Activated CD4-positive, alpha-beta T cell treated with anti-CD3 and anti-CD28 coated beads, Interleukin-2, amount 10 ng/mL, durations not matched to agents 7 days and 5 days (primary cell): ENCODE measurements around the gene LAMA2. TPM values are rescaled to one million over a fixed set of nuclear protein-coding genes. Genes with fewer than 3 reads are reported as not detected.

Experiments used
- CTCF ChIA-PET: fragments of 350-600 bp; sonication (Branson Sonifier 250); formaldehyde crosslinking; loops from one replicate; lab custom pipeline; 2021; ENCODE audit warnings: antibody characterized with exemption; lab: Charles Lee
- POLR2A ChIA-PET: fragments of 350-600 bp; sonication (Branson Sonifier 250); formaldehyde crosslinking; loops from one replicate; lab custom pipeline; 2021; ENCODE audit warnings: antibody characterized with exemption; lab: Charles Lee
- DNase-seq: peaks from one replicate; pipeline ENCODE4 v3.0.0-alpha.2; 2020
- H3K27ac Mint-ChIP-seq: one replicate; pipeline ENCODE4 v1.8.0; 2021; ENCODE audit warnings: mild to moderate bottlenecking, moderate library complexity, mixed read lengths
- H3K27me3 Mint-ChIP-seq: one replicate; pipeline ENCODE4 v1.8.0; 2021; ENCODE audit warnings: mixed read lengths
- H3K36me3 Mint-ChIP-seq: one replicate; pipeline ENCODE4 v1.8.0; 2021; ENCODE audit warnings: low read depth, mixed read lengths
- H3K4me1 Mint-ChIP-seq: one replicate; pipeline ENCODE4 v1.8.0; 2021; ENCODE audit warnings: mixed read lengths
- H3K4me3 Mint-ChIP-seq: one replicate; pipeline ENCODE4 v1.8.0; 2021; ENCODE audit warnings: mild to moderate bottlenecking, moderate library complexity, mixed read lengths
- H3K9me3 Mint-ChIP-seq: one replicate; pipeline ENCODE4 v1.8.0; 2021; ENCODE audit warnings: mixed read lengths
- total RNA-seq, 2 experiments: library from RNA; stranded (reverse); gene quantifications; one replicate each; pipeline ENCODE4 v1.2.3, GENCODE V29; 2021

The LAMA2 gene
- under 1 TPM; 0.02 to 0.05 TPM for total RNA-seq

GRCh38 chr6:128882991-128883611, at the start of gene LAMA2:
Gene LAMA2, plus strand, starts transcription at chr6:128883138. Its CDS starts 108 bp downstream, at chr6:128883246.
- no peak within 1 kb of the TSS for H3K27ac Mint-ChIP-seq
- H3K9me3 Mint-ChIP-seq = no peaks in the 10 kb centered on the region
- H3K4me3 Mint-ChIP-seq = no peak within 1 kb of the TSS
- no peaks in the 10 kb centered on the region for H3K36me3 Mint-ChIP-seq
- no peaks in the 10 kb centered on the region for H3K4me1 Mint-ChIP-seq
- ChIA-PET POLR2A (no interaction called here), CTCF (no interaction called here)
- no peak for DNase-seq
- peaks cover 20% of the 10 kb centered on the region for H3K27me3 Mint-ChIP-seq

GRCh38 chr6:128836761-128837160, 46.2 kb upstream of the LAMA2 start:
- Mint-ChIP-seq H3K36me3 (no peaks in the 10 kb centered on the region), H3K9me3 (peaks cover 5% of the 10 kb centered on the region), H3K27ac (no peak overlapping the region), H3K4me1 (no peaks in the 10 kb centered on the region), H3K4me3 (no peak overlapping the region), H3K27me3 (no peaks in the 10 kb centered on the region)
- ChIA-PET CTCF (no interaction called here), POLR2A (no interaction called here)
- no peak for DNase-seq

- Mint-ChIP-seq H3K27me3 (no peaks in the 10 kb centered on the region), H3K4me3 (no peak overlapping the region), H3K27ac (no peak overlapping the region), H3K9me3 (no peaks in the 10 kb centered on the region), H3K36me3 (no peaks in the 10 kb centered on the region), H3K4me1 (no peaks in the 10 kb centered on the region)
- ChIA-PET CTCF (no interaction called here), POLR2A (interaction anchor here (0.6 kb wide), 1 partner anchor 808 kb away, joined by 10 read pairs; no protein-coding TSS in a partner anchor)
- no peak for DNase-seq
Observed at GRCh38 chr6:128841518-128841917, 41.4 kb upstream of the LAMA2 start.

GRCh38 chr6:128844598-128844997, 38.3 kb upstream of the LAMA2 start:
- Mint-ChIP-seq H3K4me1 (no peaks in the 10 kb centered on the region), H3K9me3 (no peaks in the 10 kb centered on the region), H3K4me3 (no peak overlapping the region), H3K27me3 (no peaks in the 10 kb centered on the region), H3K36me3 (no peaks in the 10 kb centered on the region), H3K27ac (no peak overlapping the region)
- CTCF ChIA-PET = interaction anchor here (1.0 kb wide), 1 partner anchor 15 kb away, joined by 3 read pairs; no protein-coding TSS in a partner anchor
- no peak for DNase-seq
- POLR2A ChIA-PET = no interaction called here

GRCh38 chr6:128847431-128848210, 35.3 kb upstream of the LAMA2 start:
- CTCF ChIA-PET = no interaction called here
- POLR2A ChIA-PET = no interaction called here

GRCh38 chr6:128848212-128848935, 34.6 kb upstream of the LAMA2 start:
- POLR2A ChIA-PET = no interaction called here
- Mint-ChIP-seq H3K4me1 (no peaks in the 10 kb centered on the region), H3K27ac (no peak overlapping the region), H3K9me3 (no peaks in the 10 kb centered on the region), H3K27me3 (peaks cover 2% of the 10 kb centered on the region), H3K4me3 (no peak overlapping the region), H3K36me3 (no peaks in the 10 kb centered on the region)
- DNase-seq = no peak
- CTCF ChIA-PET = no interaction called here

More at GRCh38 chr6:128847431-128848210, 35.3 kb upstream of the LAMA2 start:
- H3K27me3 Mint-ChIP-seq = peaks cover 2% of the 10 kb centered on the region
- no peak overlapping the region for H3K27ac Mint-ChIP-seq
- H3K4me1 Mint-ChIP-seq = no peaks in the 10 kb centered on the region
- H3K36me3 Mint-ChIP-seq = no peaks in the 10 kb centered on the region
- DNase-seq = no peak
- H3K4me3 Mint-ChIP-seq = no peak overlapping the region
- no peaks in the 10 kb centered on the region for H3K9me3 Mint-ChIP-seq

- H3K9me3 Mint-ChIP-seq = no peaks in the 10 kb centered on the region
- no peaks in the 10 kb centered on the region for H3K4me1 Mint-ChIP-seq
- H3K36me3 Mint-ChIP-seq = no peaks in the 10 kb centered on the region
- H3K27ac Mint-ChIP-seq = no peak overlapping the region
- no peak for DNase-seq
- POLR2A ChIA-PET = no interaction called here
- CTCF ChIA-PET = interaction anchor here (1.0 kb wide), 1 partner anchor 8 kb away, joined by 3 read pairs; no protein-coding TSS in a partner anchor
- H3K27me3 Mint-ChIP-seq = peaks cover under 1% of the 10 kb centered on the region
- H3K4me3 Mint-ChIP-seq = no peak overlapping the region
Observed at GRCh38 chr6:128855581-128856085, 27.3 kb upstream of the LAMA2 start.

GRCh38 chr6:128857806-128858205, 25.1 kb upstream of the LAMA2 start:
- Mint-ChIP-seq H3K27ac (no peak overlapping the region), H3K4me3 (no peak overlapping the region), H3K36me3 (no peaks in the 10 kb centered on the region), H3K9me3 (no peaks in the 10 kb centered on the region), H3K27me3 (no peaks in the 10 kb centered on the region), H3K4me1 (no peaks in the 10 kb centered on the region)
- ChIA-PET POLR2A (no interaction called here), CTCF (no interaction called here)
- no peak for DNase-seq

GRCh38 chr6:128860782-128861181, 22.2 kb upstream of the LAMA2 start:
- H3K4me1 Mint-ChIP-seq = no peaks in the 10 kb centered on the region
- H3K4me3 Mint-ChIP-seq = no peak overlapping the region
- H3K27ac Mint-ChIP-seq = no peak overlapping the region
- no peaks in the 10 kb centered on the region for H3K9me3 Mint-ChIP-seq
- CTCF ChIA-PET = no interaction called here
- no peak for DNase-seq
- POLR2A ChIA-PET = no interaction called here
- H3K36me3 Mint-ChIP-seq = no peaks in the 10 kb centered on the region
- peaks cover 2% of the 10 kb centered on the region for H3K27me3 Mint-ChIP-seq

- Mint-ChIP-seq H3K4me1 (no peaks in the 10 kb centered on the region), H3K36me3 (no peaks in the 10 kb centered on the region), H3K27ac (no peak overlapping the region), H3K4me3 (no peak overlapping the region), H3K27me3 (peaks cover 2% of the 10 kb centered on the region), H3K9me3 (no peaks in the 10 kb centered on the region)
- POLR2A ChIA-PET = no interaction called here
- no peak for DNase-seq
- CTCF ChIA-PET = interaction anchor here (0.7 to 0.8 kb wide), 2 partner anchors 8 to 9 kb away, joined by 3 read pairs; no protein-coding TSS in a partner anchor
Observed at GRCh38 chr6:128863983-128864382, 19.0 kb upstream of the LAMA2 start.

GRCh38 chr6:128870746-128871145, 12.2 kb upstream of the LAMA2 start:
- H3K27me3 Mint-ChIP-seq = peaks cover under 1% of the 10 kb centered on the region
- no peaks in the 10 kb centered on the region for H3K36me3 Mint-ChIP-seq
- no peaks in the 10 kb centered on the region for H3K9me3 Mint-ChIP-seq
- ChIA-PET CTCF (no interaction called here), POLR2A (no interaction called here)
- no peak for DNase-seq
- H3K4me1 Mint-ChIP-seq = no peaks in the 10 kb centered on the region
- H3K4me3 Mint-ChIP-seq = no peak overlapping the region
- no peak overlapping the region for H3K27ac Mint-ChIP-seq

- no peaks in the 10 kb centered on the region for H3K27me3 Mint-ChIP-seq
- H3K36me3 Mint-ChIP-seq = no peaks in the 10 kb centered on the region
- H3K9me3 Mint-ChIP-seq = no peaks in the 10 kb centered on the region
- CTCF ChIA-PET = no interaction called here
- no peak overlapping the region for H3K4me3 Mint-ChIP-seq
- H3K4me1 Mint-ChIP-seq = no peaks in the 10 kb centered on the region
- no peak for DNase-seq
- no peak overlapping the region for H3K27ac Mint-ChIP-seq
- POLR2A ChIA-PET = no interaction called here
Observed at GRCh38 chr6:128874863-128875262, 8.1 kb upstream of the LAMA2 start.

- DNase-seq = no peak
- ChIA-PET CTCF (no interaction called here), POLR2A (no interaction called here)
- no peak overlapping the region for H3K4me3 Mint-ChIP-seq
- H3K9me3 Mint-ChIP-seq = no peaks in the 10 kb centered on the region
- no peaks in the 10 kb centered on the region for H3K4me1 Mint-ChIP-seq
- peaks cover 20% of the 10 kb centered on the region for H3K27me3 Mint-ChIP-seq
- H3K36me3 Mint-ChIP-seq = no peaks in the 10 kb centered on the region
- H3K27ac Mint-ChIP-seq = no peak overlapping the region
Observed at GRCh38 chr6:128882560-128882959, 378 bp upstream of the LAMA2 start.
